Activated CD4-positive, alpha-beta T cell treated with anti-CD3 and anti-CD28 coated beads, Interleukin-2, amount 50 U/mL, for 48 hours (primary cell): ENCODE results near the gene USP6NL.
A peak's percentile ranks its signal among the peaks of the same experiment; 100 is the strongest.
"Not testable (repeated sequence)": the region's sequence is repeated elsewhere in the genome, so short reads cannot be mapped to it uniquely, and the experiment has no call there.

Source experiments
- DNase-seq, 2 experiments: peaks; one replicate each; pipeline ENCODE4 v3.0.0-alpha.2; 2020

The USP6NL gene

GRCh38 chr10:11441151-11441535, 170.3 kb downstream of the USP6NL start:
- DNase-seq: no peak

- peak; percentile 35 to 51 for DNase-seq
These were observed 170.9 kb downstream of the USP6NL start for GRCh38 chr10:11440250-11441150.

- DNase-seq: no peak
These were observed 171.9 kb downstream of the USP6NL start for GRCh38 chr10:11439523-11440053.

- DNase-seq: no peak
These were observed 173.9 kb downstream of the USP6NL start for GRCh38 chr10:11437391-11438142.

GRCh38 chr10:11436445-11436844, 175.0 kb downstream of the USP6NL start:
- DNase-seq: not testable (repeated sequence)

- no peak for DNase-seq
These were observed 175.9 kb downstream of the USP6NL start for GRCh38 chr10:11435581-11435981.

GRCh38 chr10:11434324-11434723, 177.1 kb downstream of the USP6NL start:
- DNase-seq: no peak

GRCh38 chr10:11433657-11434056, 177.8 kb downstream of the USP6NL start:
- DNase-seq: no peak

- DNase-seq: no peak
These were observed 180.3 kb downstream of the USP6NL start for GRCh38 chr10:11431216-11431555.

GRCh38 chr10:11430421-11431215, 180.8 kb downstream of the USP6NL start:
- no peak for DNase-seq

GRCh38 chr10:11429439-11430052, 181.9 kb downstream of the USP6NL start:
- no peak for DNase-seq

- no peak for DNase-seq
These were observed 185.8 kb downstream of the USP6NL start for GRCh38 chr10:11425676-11426075.

GRCh38 chr10:11425296-11425610, 186.2 kb downstream of the USP6NL start:
- no peak for DNase-seq

- no peak for DNase-seq
These were observed 186.8 kb downstream of the USP6NL start for GRCh38 chr10:11424456-11425295.

- no peak for DNase-seq
These were observed 194.5 kb downstream of the USP6NL start for GRCh38 chr10:11416974-11417373.

GRCh38 chr10:11415095-11415494, 196.4 kb downstream of the USP6NL start:
- no peak for DNase-seq

- DNase-seq: no peak
These were observed 197.0 kb downstream of the USP6NL start for GRCh38 chr10:11414314-11415038.

GRCh38 chr10:11411926-11412545, 199.4 kb downstream of the USP6NL start:
- DNase-seq: no peak

GRCh38 chr10:11409357-11409756, 202.1 kb downstream of the USP6NL start:
- DNase-seq: no peak

GRCh38 chr10:11407939-11408338, 203.5 kb downstream of the USP6NL start:
- no peak for DNase-seq

- DNase-seq: no peak
These were observed 204.7 kb downstream of the USP6NL start for GRCh38 chr10:11406746-11407145.
